Type B pancreatic cell (in vitro differentiated cells): ENCODE data around the gene HPSE2. TPM values are rescaled to one million over a fixed set of nuclear protein-coding genes. Genes with fewer than 3 reads are reported as not detected.

Experiments
- DNase-seq: peaks from one replicate; pipeline ENCODE4 v3.0.0; 2021; ENCODE audit warnings: mixed read lengths; ENCODE audit not compliant: unreplicated experiment; ENCODE audit errors: extremely low spot score
- H3K27ac Mint-ChIP-seq: 2 replicates; pipeline ENCODE4 v1.8.0; 2021; ENCODE audit warnings: mild to moderate bottlenecking, mixed read lengths
- H3K27me3 Mint-ChIP-seq: 2 replicates; pipeline ENCODE4 v1.8.0; 2021; ENCODE audit warnings: mixed read lengths
- H3K36me3 Mint-ChIP-seq: 2 replicates; pipeline ENCODE4 v1.8.0; 2021; ENCODE audit warnings: mixed read lengths
- H3K4me1 Mint-ChIP-seq: one replicate; pipeline ENCODE4 v1.8.0; 2021; ENCODE audit warnings: mixed read lengths; ENCODE audit not compliant: unreplicated experiment
- H3K4me3 Mint-ChIP-seq: 2 replicates; pipeline ENCODE4 v1.8.0; 2021; ENCODE audit warnings: mild to moderate bottlenecking, mixed read lengths
- H3K9me3 Mint-ChIP-seq: 2 replicates; pipeline ENCODE4 v1.8.0; 2021; ENCODE audit warnings: mixed read lengths
- CTCF ChIP-seq: fragments of 200-600 bp; sonication (generic); conservative IDR thresholded peaks from 2 replicates; pipeline ENCODE4 v1.5.0; 2021; ENCODE audit warnings: antibody characterized with exemption, mild to moderate bottlenecking
- total RNA-seq: library from RNA; stranded (reverse); gene quantifications from 2 replicates; pipeline ENCODE4 v1.2.1, GENCODE V29; 2021; ENCODE audit warnings: low replicate concordance

Gene HPSE2
- total RNA-seq, 1 donor from 2014 or later, result 19.8 TPM

- Mint-ChIP-seq H3K4me1 (no peaks in the 10 kb centered on the region), H3K27ac (no peak overlapping the region), H3K36me3 (no peaks in the 10 kb centered on the region), H3K27me3 (peaks cover 4% of the 10 kb centered on the region), H3K9me3 (peaks cover 3% of the 10 kb centered on the region), H3K4me3 (no peak overlapping the region)
- DNase-seq, result no peak
- no peak for TF ChIP-seq CTCF
These were observed 255.3 kb downstream of the HPSE2 start for GRCh38 chr10:98980353-98980752.

- TF ChIP-seq CTCF, result no peak
- Mint-ChIP-seq H3K4me1 (no peaks in the 10 kb centered on the region), H3K9me3 (peaks cover under 1% of the 10 kb centered on the region)
These were observed 264.2 kb downstream of the HPSE2 start for GRCh38 chr10:98971464-98971863.

GRCh38 chr10:98967601-98968000 is 268.1 kb downstream of the HPSE2 start:
- Mint-ChIP-seq H3K36me3 (no peaks in the 10 kb centered on the region), H3K4me1 (no peaks in the 10 kb centered on the region), H3K9me3 (no peaks in the 10 kb centered on the region), H3K27me3 (peaks cover 3% of the 10 kb centered on the region), H3K27ac (no peak overlapping the region), H3K4me3 (no peak overlapping the region)
- TF ChIP-seq CTCF, result no peak
- DNase-seq, result no peak

More at GRCh38 chr10:98971464-98971863, 264.2 kb downstream of the HPSE2 start:
- no peak for DNase-seq
- H3K27ac Mint-ChIP-seq, result no peak overlapping the region
- no peaks in the 10 kb centered on the region for H3K36me3 Mint-ChIP-seq
- no peaks in the 10 kb centered on the region for H3K27me3 Mint-ChIP-seq
- no peak overlapping the region for H3K4me3 Mint-ChIP-seq

- no peaks in the 10 kb centered on the region for H3K9me3 Mint-ChIP-seq
- H3K36me3 Mint-ChIP-seq, result no peaks in the 10 kb centered on the region
- peaks cover 3% of the 10 kb centered on the region for H3K27me3 Mint-ChIP-seq
- TF ChIP-seq CTCF, result no peak
- no peaks in the 10 kb centered on the region for H3K4me1 Mint-ChIP-seq
- no peak overlapping the region for H3K4me3 Mint-ChIP-seq
- no peak overlapping the region for H3K27ac Mint-ChIP-seq
- no peak for DNase-seq
These were observed 272.0 kb downstream of the HPSE2 start for GRCh38 chr10:98963608-98964007.

GRCh38 chr10:98959379-98959778 is 276.3 kb downstream of the HPSE2 start:
- no peak for DNase-seq
- Mint-ChIP-seq H3K4me1 (no peaks in the 10 kb centered on the region), H3K4me3 (no peak overlapping the region), H3K9me3 (no peaks in the 10 kb centered on the region), H3K36me3 (no peaks in the 10 kb centered on the region), H3K27me3 (no peaks in the 10 kb centered on the region), H3K27ac (no peak overlapping the region)
- TF ChIP-seq CTCF, result no peak

GRCh38 chr10:98957801-98958200 is 277.9 kb downstream of the HPSE2 start:
- H3K9me3 Mint-ChIP-seq, result no peaks in the 10 kb centered on the region
- H3K4me3 Mint-ChIP-seq, result no peak overlapping the region
- H3K4me1 Mint-ChIP-seq, result no peaks in the 10 kb centered on the region
- no peaks in the 10 kb centered on the region for H3K27me3 Mint-ChIP-seq
- no peaks in the 10 kb centered on the region for H3K36me3 Mint-ChIP-seq
- no peak for DNase-seq
- H3K27ac Mint-ChIP-seq, result no peak overlapping the region
- TF ChIP-seq CTCF, result no peak
